Forelimb muscle (tissue), 1 donor: Measurements from ENCODE around the gene AVP. TPM values are rescaled to one million over a fixed set of nuclear protein-coding genes. Genes with fewer than 3 reads are reported as not detected.
"Not testable (repeated sequence)": the region's sequence is repeated elsewhere in the genome, so short reads cannot be mapped to it uniquely, and the experiment has no call there.

Source experiments
- DNase-seq: peaks from one replicate; pipeline ENCODE4 v3.0.0-alpha.2; 2013; ENCODE audit warnings: low read depth
- polyA plus RNA-seq: library from polyadenylated mRNA; unstranded; fragments of 120-200 nt; gene quantifications from one replicate; pipeline ENCODE4 v1.2.1, GENCODE V29; 2013; ENCODE audit not compliant: insufficient read length

Gene AVP
- polyA plus RNA-seq, 1 donor, result not detected

DNA sequence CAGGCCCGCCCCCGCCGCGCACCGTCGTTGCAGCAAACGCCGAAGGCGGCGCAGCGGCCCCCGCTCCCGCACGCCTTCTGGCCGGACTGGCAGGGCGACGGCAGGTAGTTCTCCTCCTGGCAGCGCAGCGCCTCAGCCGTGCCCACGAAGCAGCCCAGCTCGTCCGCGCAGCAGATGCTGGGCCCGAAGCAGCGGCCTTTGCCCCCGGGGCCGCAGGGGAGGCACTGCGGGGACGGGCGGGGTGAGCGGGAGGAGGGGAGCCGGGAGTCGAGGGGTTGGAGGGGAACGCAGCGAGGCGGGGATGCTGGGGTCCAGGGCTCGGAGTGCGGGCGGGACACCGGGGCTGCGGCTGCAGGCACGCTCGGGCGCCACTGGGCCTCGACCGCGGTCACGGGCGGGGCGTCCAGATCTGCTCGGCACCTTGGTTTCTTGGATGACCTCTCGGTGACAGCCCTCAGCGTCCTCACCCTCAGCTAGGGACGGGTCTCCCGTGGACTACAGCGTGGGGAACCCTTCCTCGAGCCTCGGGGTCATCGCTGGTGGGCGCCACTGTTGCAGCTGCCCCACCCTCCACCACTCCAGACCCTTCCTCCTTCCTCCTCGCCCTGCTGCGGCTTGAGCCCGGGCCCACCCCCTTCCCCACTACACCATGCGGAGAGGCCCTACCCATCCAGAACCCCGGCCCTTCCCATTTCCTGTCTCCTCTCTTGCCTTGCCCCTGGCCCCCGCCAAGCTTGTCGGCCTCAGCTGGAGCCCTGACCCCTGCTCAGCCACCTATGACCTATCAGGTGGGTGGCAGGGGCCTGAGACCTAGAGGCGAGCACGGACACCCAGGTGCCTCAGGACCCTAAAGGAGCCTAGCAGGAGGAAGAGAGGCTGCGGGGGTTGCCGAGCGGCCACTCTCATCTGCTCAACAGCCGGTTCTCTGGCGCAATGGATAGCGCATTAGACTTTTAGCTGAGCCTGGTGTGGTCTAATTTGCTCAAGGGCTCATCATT, 1.3 kb downstream of the AVP start:
- DNase-seq, result no peak

- DNase-seq, result no peak
These were observed 2.1 kb downstream of the AVP start for GRCh38 chr20:3082306-3082951.

DNA sequence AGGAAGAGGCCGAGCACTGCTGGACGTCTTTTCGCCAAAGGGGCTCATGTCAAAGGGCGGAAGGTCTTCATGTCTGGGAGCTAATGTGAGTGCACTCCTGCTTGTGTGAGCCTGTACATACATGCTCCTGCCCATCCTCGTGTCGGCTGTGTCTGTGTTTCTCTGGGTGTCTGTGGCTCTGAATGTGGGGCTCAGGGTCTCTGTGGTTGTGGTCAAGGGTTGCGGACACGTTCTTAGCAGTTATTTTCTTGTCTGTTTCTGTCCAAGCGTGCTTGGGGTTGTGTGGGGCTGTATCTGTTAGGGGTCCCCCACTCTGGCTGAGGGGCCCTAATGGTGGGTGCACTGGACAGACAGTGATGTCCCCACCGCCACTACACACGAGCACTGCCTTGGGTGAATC, 2.9 kb downstream of the AVP start:
- DNase-seq, result no peak

GRCh38 chr20:3080939-3081388, 3.6 kb downstream of the AVP start:
- DNase-seq, result no peak

DNA sequence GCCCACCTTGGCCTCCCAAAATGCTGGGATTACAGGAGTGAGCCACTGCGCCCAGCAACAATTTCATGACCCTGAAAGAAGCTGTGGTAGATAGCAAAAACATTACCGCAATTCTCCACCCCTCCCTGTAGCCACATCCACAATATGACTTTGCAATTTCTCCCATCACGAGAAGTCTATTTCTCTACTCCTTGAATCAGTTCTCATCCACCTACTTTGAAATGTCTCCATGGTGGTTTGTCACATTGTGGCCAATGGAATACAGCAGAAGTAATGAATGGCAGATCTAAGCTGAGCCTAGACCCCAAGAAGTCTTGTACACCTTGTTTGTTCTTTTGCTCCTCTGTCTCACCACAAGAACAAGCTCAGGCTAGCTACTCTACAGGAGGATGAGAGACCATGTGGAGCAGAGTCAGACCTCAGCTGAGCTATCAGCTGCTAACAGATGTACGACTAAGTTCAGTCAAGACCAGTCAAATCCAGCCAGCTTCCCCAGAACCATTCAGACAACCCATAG, 6.8 kb downstream of the AVP start:
- no peak for DNase-seq

GRCh38 chr20:3075315-3075714, 9.2 kb downstream of the AVP start:
- not testable (repeated sequence) for DNase-seq

- DNase-seq, result no peak
These were observed 9.7 kb downstream of the AVP start for GRCh38 chr20:3074812-3075211.

DNA sequence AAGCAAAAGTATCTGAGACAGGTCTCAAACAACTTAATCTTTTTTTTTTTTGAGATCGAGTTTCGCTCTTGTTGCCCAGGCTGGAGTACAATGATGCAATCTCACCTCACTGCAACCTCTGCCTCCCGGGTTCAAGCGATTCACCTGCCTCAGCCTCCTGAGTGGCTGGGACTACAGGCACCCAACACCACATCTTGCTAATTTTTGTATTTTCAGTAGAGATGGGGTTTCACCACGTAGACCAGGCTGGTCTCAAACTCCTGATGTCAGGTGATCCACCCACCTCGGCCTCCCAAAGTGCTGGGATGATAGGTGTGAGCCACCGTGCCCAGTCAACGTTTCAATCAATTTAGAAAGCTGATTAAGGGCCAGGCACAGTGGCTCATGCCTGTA, 11.3 kb downstream of the AVP start:
- not testable (repeated sequence) for DNase-seq

GRCh38 chr20:3072530-3073250, 11.8 kb downstream of the AVP start:
- no peak for DNase-seq

- no peak for DNase-seq
These were observed 12.7 kb downstream of the AVP start, which contains the start of gene OXT for GRCh38 chr20:3071610-3072529. TSS of gene OXT (plus strand) at chr20:3071620. CDS start at chr20:3071656, 36 bp downstream.

DNA sequence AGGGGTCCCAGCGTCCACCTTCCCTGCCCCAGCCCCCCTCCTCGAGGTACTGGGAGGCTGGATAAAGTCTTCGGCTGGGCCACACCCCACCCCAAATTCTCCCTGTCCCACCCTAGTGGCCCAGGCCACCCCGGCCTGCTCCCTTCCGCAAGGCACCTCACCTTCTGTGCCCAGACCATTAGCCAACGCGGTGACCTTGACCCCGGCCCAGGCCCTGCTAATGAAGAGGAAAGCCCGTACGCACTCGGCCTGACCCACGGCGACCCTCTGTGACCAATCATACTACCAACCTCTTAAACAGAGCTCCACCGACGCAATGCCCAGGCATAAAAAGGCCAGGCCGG, 13.3 kb downstream of the AVP start:
- DNase-seq, result no peak

DNA sequence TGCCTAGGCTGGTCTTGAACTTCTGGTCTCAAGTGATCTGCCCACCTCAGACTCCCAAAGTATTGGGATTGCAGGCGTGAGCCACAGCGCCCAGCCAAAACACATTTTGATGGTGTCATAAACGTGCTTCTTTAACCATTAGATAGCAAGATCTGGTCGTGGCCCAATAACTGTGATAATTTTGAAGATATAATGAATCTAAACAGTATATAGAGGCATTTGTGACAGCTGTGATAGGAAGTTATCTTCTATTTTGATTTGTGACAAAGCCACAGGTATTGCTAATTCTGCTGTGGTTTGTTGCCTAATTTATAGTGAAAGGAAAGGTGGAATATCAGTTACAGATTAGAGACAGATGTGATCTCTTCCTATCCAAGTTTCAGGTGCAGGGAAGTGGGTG, 13.8 kb downstream of the AVP start:
- DNase-seq, result no peak

DNA sequence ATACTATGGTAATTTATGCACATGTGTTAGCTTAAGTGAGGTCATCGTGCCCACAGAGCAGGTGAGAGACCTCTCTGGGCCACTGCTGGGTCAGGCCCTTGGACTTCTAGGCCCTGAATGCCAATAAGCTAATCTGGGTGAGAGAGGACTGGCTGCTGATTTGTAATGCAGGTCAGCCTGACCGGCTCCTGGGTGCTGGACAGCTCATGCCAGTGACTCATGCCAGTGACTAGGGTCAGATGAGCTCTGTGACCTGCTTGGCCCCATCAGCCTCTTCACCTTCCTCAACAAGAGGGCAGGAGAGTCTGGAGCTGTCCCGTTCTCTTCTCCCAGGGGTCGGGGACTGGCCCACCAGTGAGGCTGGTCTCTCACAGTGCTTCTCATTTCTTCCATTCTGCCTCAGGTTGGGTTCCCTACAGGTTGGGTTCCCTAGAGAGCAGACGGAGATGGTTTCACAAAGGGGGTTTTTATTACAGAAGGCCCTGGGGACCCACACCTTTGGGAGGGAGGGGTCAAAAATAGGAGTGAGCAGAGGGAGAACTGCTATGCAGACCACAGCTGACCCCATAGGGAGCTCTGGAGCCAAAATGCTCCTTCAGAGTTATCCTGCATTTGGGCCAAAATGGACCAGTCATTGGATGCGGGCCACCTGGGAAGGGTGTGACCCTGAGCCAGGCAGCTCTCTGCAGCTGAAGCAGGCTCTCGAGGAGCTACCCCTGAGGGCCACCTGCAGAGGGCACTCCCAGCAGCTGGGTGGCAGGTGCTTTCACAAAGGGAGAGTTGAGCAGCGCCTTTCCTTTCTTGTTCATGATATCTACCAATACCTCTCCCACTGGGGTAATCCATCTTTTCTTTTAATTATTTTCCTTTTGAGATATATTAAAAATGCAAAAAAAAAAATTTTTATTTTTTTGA, 15.3 kb downstream of the AVP start:
- no peak for DNase-seq

- no peak for DNase-seq
These were observed 16.4 kb downstream of the AVP start for GRCh38 chr20:3068075-3068474.

- no peak for DNase-seq
These were observed 17.1 kb downstream of the AVP start for GRCh38 chr20:3067139-3068014.

DNA sequence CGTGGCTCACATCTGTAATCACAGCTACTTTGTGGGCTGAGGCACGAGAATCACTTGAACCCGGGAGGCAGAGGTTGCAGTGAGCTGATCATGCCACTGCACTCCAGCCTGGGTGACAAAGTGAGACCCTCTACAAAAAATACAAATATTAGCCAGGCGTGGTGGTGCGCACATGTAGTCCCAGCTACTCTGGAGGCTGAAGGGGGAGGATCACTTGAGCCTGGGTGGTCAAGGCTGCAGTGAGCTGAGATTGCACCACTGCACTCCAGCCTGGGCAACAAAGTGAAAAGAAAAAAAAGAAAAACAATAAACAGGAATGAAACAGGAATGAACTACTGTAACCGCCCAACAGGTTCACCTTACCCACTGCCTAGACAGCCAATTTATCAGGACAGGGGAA, 20.4 kb downstream of the AVP start:
- DNase-seq, result not testable (repeated sequence)

GRCh38 chr20:3059489-3059888, 25.0 kb downstream of the AVP start:
- DNase-seq, result no peak

DNA sequence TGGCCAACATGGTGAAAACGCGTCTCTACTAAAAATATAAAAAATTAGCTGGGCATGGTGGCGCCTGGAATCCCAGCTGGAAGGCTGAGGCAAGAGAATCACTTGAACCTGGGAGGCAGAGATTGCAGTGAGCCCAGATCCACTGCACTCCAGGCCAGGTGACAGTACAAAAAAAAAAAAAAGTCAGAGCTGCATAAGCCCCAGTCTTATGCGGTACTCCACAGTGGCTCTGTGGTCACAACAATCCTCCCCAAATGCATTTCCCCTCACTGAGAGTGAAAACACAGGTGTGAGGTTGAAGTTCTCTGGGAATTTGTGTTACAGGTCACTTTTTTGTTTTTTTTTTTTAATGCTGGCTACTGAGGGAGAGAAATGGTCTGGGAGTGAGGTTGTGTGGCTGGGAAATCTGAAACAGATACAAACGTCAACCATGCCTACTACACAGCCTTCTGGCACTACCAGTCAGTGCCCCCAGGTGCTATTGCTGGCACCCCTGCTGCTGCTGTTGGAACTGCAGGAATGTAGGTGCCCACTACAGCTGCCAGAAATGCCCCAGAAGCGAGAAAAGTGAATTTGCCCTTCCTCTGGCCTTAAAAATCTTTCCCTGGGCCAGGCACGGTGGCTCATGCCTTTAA, 33.0 kb downstream of the AVP start:
- DNase-seq, result no peak
